HCT116 (cell line): Measurements from ENCODE around the gene TMED7. TPM values are rescaled to one million over a fixed set of nuclear protein-coding genes. Genes with fewer than 3 reads are reported as not detected.

Experiments
- ATAC-seq: fragments of 200-7000 bp; cut with Tn5 transposase; 2 replicates; pipeline ENCODE4 v1.9.1; 2020; ENCODE audit warnings: mild to moderate bottlenecking, moderate library complexity
- BruUV-seq: library from RNA; stranded (reverse); fragments of 400-500 nt; replicated peaks from 2 replicates; lab custom pipeline; 2021; lab: Mats Ljungman, UMichigan
- CTCF ChIA-PET: fragments of 300-600 bp; sonication (Branson Sonifier 250); formaldehyde crosslinking; loops from one replicate; lab custom pipeline; 2021; ENCODE audit warnings: antibody characterized with exemption; lab: Charles Lee
- POLR2A ChIA-PET: fragments of 300-600, 350-600 bp; sonication (Branson Sonifier 250); formaldehyde crosslinking; loops from one replicate; lab custom pipeline; 2021; ENCODE audit warnings: antibody characterized with exemption; lab: Charles Lee
- RAD21 ChIA-PET, 2 experiments: fragments of 300-600 bp; sonication (Branson Sonifier 250); formaldehyde crosslinking; loops; one replicate each; lab custom pipeline; 2023; ENCODE audit warnings: low total read pairs in 2 of 2; ENCODE audit not compliant: uncharacterized antibody in 2 of 2, unreplicated experiment in 2 of 2, low non-redundant PET in 1 of 2; lab: Charles Lee
- DNase-seq: peaks from one replicate; pipeline ENCODE4 v3.0.0-alpha.2; 2010; ENCODE audit warnings: low read depth, low spot score
- H2AFZ ChIP-seq: fragments of 200-600 bp; shearing (Covaris generic), sonication (generic); 2 replicates; pipeline ENCODE4 v1.6.1; 2017; ENCODE audit warnings: low read depth, mixed run types, mixed read lengths, antibody characterized with exemption, low read length; ENCODE audit not compliant: poor library complexity, severe bottlenecking
- H3K27ac ChIP-seq: 2 replicates; pipeline ENCODE4 v1.5.1; 2012; ENCODE audit warnings: low read depth, low read length
- H3K27me3 ChIP-seq: fragments of 200-600 bp; sonication (generic); 2 replicates; pipeline ENCODE4 v1.6.1; 2016; ENCODE audit warnings: mixed run types, low read length, mixed read lengths; ENCODE audit not compliant: insufficient read depth
- H3K36me3 ChIP-seq, 2 experiments: fragments of 200-500 bp in 1 of 2; fragments of 200-600 bp in 1 of 2; sonication (Bioruptor generic) in 1 of 2; sonication (generic) in 1 of 2; 2 replicates each; pipeline versions ENCODE4 v1.5.1 to v1.6.1; 2014 to 2016; ENCODE audit warnings: low read length in 2 of 2, inconsistent platforms in 1 of 2, mixed read lengths in 1 of 2, mixed run types in 1 of 2; ENCODE audit not compliant: insufficient read depth in 2 of 2, control insufficient read depth in 1 of 2
- H3K4me1 ChIP-seq, 2 experiments: fragments of 200-600 bp in 1 of 2; sonication (generic) in 1 of 2; 2 replicates each; pipeline versions ENCODE4 v1.5.1 to v1.6.1; 2012 to 2017; ENCODE audit warnings: low read length in 2 of 2, inconsistent platforms in 1 of 2, mild to moderate bottlenecking in 1 of 2, mixed read lengths in 1 of 2, mixed run types in 1 of 2, moderate library complexity in 1 of 2; ENCODE audit not compliant: insufficient read depth in 2 of 2, control insufficient read depth in 1 of 2
- H3K4me2 ChIP-seq: fragments of 200-600 bp; sonication (generic); 2 replicates; pipeline ENCODE4 v1.6.1; 2017; ENCODE audit warnings: mixed run types, low read length, mixed read lengths
- H3K4me3 ChIP-seq, 2 experiments: fragments of 200-600 bp in 1 of 2; sonication (generic) in 1 of 2; replicated peaks in 1 of 2; 2 replicates each; pipeline ENCODE4 v1.5.1; 2011 to 2016; ENCODE audit warnings: low read length in 2 of 2, control low read depth in 1 of 2, low read depth in 1 of 2, mild to moderate bottlenecking in 1 of 2, mixed read lengths in 1 of 2, mixed run types in 1 of 2
- H3K79me2 ChIP-seq: fragments of 200-600 bp; sonication (generic); 2 replicates; pipeline ENCODE4 v1.6.1; 2017; ENCODE audit warnings: mild to moderate bottlenecking, mixed run types, low read length, moderate library complexity, mixed read lengths; ENCODE audit not compliant: insufficient read depth
- H3K9ac ChIP-seq: fragments of 200-600 bp; sonication (generic); 2 replicates; pipeline ENCODE4 v1.6.1; 2016; ENCODE audit warnings: low read length, mixed read lengths
- H3K9me2 ChIP-seq: fragments of 200-600 bp; sonication (generic), shearing (Covaris generic); 2 replicates; pipeline ENCODE4 v1.6.1; 2017; ENCODE audit warnings: mixed run types, mild to moderate bottlenecking, moderate library complexity; ENCODE audit not compliant: insufficient read depth
- H3K9me3 ChIP-seq, 2 experiments: fragments of 200-500 bp in 1 of 2; fragments of 200-600 bp in 1 of 2; sonication (Bioruptor generic) in 1 of 2; sonication (generic) in 1 of 2; 2 replicates each; pipeline ENCODE4 v1.6.1; 2014 to 2017; ENCODE audit warnings: low read length in 2 of 2, mixed read lengths in 2 of 2, inconsistent platforms in 1 of 2, low read depth in 1 of 2, mild to moderate bottlenecking in 1 of 2, mixed run types in 1 of 2, moderate library complexity in 1 of 2; ENCODE audit not compliant: control insufficient read depth in 1 of 2, insufficient read depth in 1 of 2
- H4K20me1 ChIP-seq: fragments of 200-600 bp; sonication (generic), shearing (Covaris generic); 2 replicates; pipeline ENCODE4 v1.6.1; 2017; ENCODE audit warnings: mixed run types, mild to moderate bottlenecking, moderate library complexity; ENCODE audit not compliant: insufficient read depth
- ATF3 ChIP-seq: IDR thresholded peaks from 2 replicates; pipeline ENCODE4 v1.6.1; 2012
- CEBPB ChIP-seq: IDR thresholded peaks from 2 replicates; pipeline ENCODE4 v1.6.1; 2012; ENCODE audit warnings: low read depth
- EZH2 ChIP-seq: fragments of 200-600 bp; sonication (generic); IDR thresholded peaks from 2 replicates; pipeline ENCODE4 v1.6.1; 2017; ENCODE audit warnings: antibody characterized with exemption, mixed run types
- FOSL1 ChIP-seq: IDR thresholded peaks from 2 replicates; pipeline ENCODE4 v1.6.1; 2012; ENCODE audit warnings: low read depth
- JUND ChIP-seq: IDR thresholded peaks from 2 replicates; pipeline ENCODE4 v1.6.1; 2012
- POLR2A ChIP-seq: IDR thresholded peaks from 2 replicates; pipeline ENCODE4 v1.7.0; 2011; ENCODE audit warnings: borderline replicate concordance; ENCODE audit not compliant: insufficient read depth, insufficient read length; ENCODE audit errors: extremely low read depth
- POLR2AphosphoS5 ChIP-seq: IDR thresholded peaks from 2 replicates; pipeline ENCODE4 v1.6.1; 2011; ENCODE audit warnings: mild to moderate bottlenecking, low read depth, low read length, moderate library complexity
- RAD21 ChIP-seq: IDR thresholded peaks from 2 replicates; pipeline ENCODE4 v1.6.1; 2012; ENCODE audit warnings: low read depth, mild to moderate bottlenecking
- REST ChIP-seq: IDR thresholded peaks from 2 replicates; pipeline ENCODE4 v1.6.1; 2012; ENCODE audit warnings: low read depth
- SIN3A ChIP-seq: IDR thresholded peaks from 2 replicates; pipeline ENCODE4 v1.6.1; 2012; ENCODE audit warnings: low read depth
- TCF7L2 ChIP-seq: IDR thresholded peaks from 2 replicates; pipeline ENCODE4 v1.7.0; 2011; ENCODE audit warnings: borderline replicate concordance, inconsistent platforms; ENCODE audit not compliant: insufficient read depth, insufficient read length; ENCODE audit errors: extremely low read depth
- ZBTB33 ChIP-seq: IDR thresholded peaks from 2 replicates; pipeline ENCODE4 v1.6.1; 2011; ENCODE audit warnings: mild to moderate bottlenecking, low read length, moderate library complexity; ENCODE audit not compliant: insufficient replicate concordance; ENCODE audit errors: extremely low read depth
- ZFX ChIP-seq: fragments of 450-650 bp; IDR thresholded peaks from 2 replicates; pipeline ENCODE4 v1.6.1; 2017
- ZNF274 ChIP-seq: fragments of 200-500 bp; sonication (Bioruptor generic); IDR thresholded peaks from 2 replicates; pipeline ENCODE4 v1.6.1; 2014; ENCODE audit warnings: mild to moderate bottlenecking, low read depth, low read length, inconsistent platforms
- intact Hi-C: fragments of 100-400 bp; cut with micrococcal nuclease; formaldehyde crosslinking; loops from 2 replicates; pipeline ENCODE4 v1.10.0; 2022
- total RNA-seq: library from RNA; stranded (reverse); gene quantifications from one replicate; pipeline ENCODE4 v1.2.1, GENCODE V29; 2021; ENCODE audit not compliant: unreplicated experiment
- TF ChIP-seq, protein P1 (sequence below), 3 experiments: fragments of 200-600 bp in 1 of 3; sonication (generic) in 1 of 3; IDR thresholded peaks in 2 of 3; conservative IDR thresholded peaks in 1 of 3; 2 replicates each; pipeline ENCODE4 v1.5.1; 2012 to 2017; ENCODE audit warnings: low read depth in 2 of 3, low read length in 2 of 3, antibody characterized with exemption in 1 of 3, borderline replicate concordance in 1 of 3, control low read depth in 1 of 3, mild to moderate bottlenecking in 1 of 3, mixed read lengths in 1 of 3, mixed run types in 1 of 3, moderate library complexity in 1 of 3; ENCODE audit not compliant: insufficient read depth in 1 of 3

TMED7 gene
- total RNA-seq, 1 experiment from 2014 or later: 167 TPM

DNA sequence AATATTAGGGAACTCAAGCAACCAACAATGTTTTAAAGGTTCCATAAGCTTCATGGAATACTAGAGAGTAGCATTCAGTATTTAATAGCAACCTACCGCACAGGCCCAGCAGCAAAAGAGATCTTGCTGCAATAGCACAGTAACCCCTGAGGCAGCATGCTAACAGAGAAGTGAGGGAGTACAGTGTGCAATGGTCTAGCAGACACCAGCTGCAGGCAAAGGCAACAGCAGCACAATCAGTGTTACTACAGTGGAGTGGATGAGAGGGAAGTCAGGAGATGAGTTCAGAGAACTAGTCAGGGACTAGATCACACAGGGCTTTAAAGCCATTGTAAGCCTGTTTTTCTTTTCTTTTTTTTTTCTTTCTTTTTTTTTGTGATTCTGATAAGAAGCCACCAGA, 26.3 kb downstream of the TMED7 start:
- ChIA-PET RAD21 (no interaction called here), POLR2A (no interaction called here), CTCF (no interaction called here)
- BruUV-seq: no TSS peak
- H4K20me1 ChIP-seq: no peaks in the 10 kb centered on the region
- DNase-seq (no peak), ATAC-seq (no peak)
- H3K9me3 ChIP-seq: no peaks in the 10 kb centered on the region
- TF ChIP-seq FOSL1 (no peak), REST (no peak), TCF7L2 (no peak), POLR2A (no peak), JUND (no peak), CEBPB (no peak), ZNF274 (no peak), ZBTB33 (no peak), RAD21 (no peak), EZH2 (no peak), SIN3A (no peak), POLR2AphosphoS5 (no peak), ZFX (no peak), ATF3 (no peak)
- TF ChIP-seq, protein P1, sequence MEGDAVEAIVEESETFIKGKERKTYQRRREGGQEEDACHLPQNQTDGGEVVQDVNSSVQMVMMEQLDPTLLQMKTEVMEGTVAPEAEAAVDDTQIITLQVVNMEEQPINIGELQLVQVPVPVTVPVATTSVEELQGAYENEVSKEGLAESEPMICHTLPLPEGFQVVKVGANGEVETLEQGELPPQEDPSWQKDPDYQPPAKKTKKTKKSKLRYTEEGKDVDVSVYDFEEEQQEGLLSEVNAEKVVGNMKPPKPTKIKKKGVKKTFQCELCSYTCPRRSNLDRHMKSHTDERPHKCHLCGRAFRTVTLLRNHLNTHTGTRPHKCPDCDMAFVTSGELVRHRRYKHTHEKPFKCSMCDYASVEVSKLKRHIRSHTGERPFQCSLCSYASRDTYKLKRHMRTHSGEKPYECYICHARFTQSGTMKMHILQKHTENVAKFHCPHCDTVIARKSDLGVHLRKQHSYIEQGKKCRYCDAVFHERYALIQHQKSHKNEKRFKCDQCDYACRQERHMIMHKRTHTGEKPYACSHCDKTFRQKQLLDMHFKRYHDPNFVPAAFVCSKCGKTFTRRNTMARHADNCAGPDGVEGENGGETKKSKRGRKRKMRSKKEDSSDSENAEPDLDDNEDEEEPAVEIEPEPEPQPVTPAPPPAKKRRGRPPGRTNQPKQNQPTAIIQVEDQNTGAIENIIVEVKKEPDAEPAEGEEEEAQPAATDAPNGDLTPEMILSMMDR (IDR thresholded peaks at IDR 0.05 in 2 of 3, conservative IDR thresholded peaks at IDR 0.05 in 1 of 3; ENCODE audit: borderline replicate concordance in 1 of 3, insufficient read depth in 1 of 3, low read depth in 2 of 3, low read length in 2 of 3): no peak
- no peak overlapping the region for H3K27ac ChIP-seq
- H3K9me2 ChIP-seq: no peaks in the 10 kb centered on the region
- H3K4me2 ChIP-seq: no peak overlapping the region
- H3K27me3 ChIP-seq: no peaks in the 10 kb centered on the region
- peaks cover 2 to 7% of the 10 kb centered on the region in 2 experiments; a peak in 1 of 4 replicates for H3K36me3 ChIP-seq
- intact Hi-C loops: no loop called here
- H3K79me2 ChIP-seq: peaks cover 6% of the 10 kb centered on the region
- no peaks in the 10 kb centered on the region for H3K4me1 ChIP-seq
- H3K4me3 ChIP-seq: no peak overlapping the region
- no peak overlapping the region for H3K9ac ChIP-seq
- H2AFZ ChIP-seq: no peak overlapping the region
